ENCODE results near the gene TEX9.

TEX9 gene

DNA sequence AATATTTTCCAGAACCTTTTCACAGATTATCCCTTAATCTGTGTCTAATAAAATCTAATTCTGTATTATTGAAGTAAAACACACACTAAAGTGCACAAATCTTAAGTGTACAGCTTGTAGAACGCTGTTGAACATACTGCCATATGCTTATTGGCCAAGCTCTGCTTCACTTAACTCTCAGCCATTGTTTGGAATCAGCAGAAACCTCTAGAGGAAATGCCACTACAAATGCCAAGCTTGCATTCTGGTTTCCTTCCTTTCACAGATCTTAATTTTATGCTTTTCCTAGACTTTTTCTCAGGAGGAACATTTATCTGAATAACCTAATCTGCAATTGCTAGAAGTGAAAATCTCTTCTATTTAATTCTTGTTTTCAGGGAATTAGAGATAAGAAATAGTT is 89.6 kb downstream of the TEX9 start:
- DNase-seq (ENCODE audit: low read depth): no peak

DNA sequence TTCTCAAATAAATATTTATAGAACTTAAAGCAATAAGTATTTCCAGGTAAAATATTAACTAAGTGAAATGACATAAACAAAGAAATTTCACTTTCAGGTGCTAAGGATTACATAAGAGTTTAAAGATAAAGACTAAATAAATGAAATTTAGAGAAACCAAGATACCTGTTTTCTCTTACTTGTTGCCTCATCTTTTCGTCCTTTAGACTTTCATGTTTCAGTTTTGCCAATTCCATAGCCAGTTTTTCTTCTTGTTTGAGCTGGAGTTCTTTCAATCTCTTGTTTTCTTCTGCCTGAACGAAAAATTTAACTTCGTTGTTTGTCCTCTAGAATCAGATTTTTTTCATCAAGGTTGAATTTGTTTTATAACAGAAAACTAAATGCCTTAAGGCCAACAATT is 91.0 kb downstream of the TEX9 start:
- DNase-seq (ENCODE audit: low read depth): no peak

DNA sequence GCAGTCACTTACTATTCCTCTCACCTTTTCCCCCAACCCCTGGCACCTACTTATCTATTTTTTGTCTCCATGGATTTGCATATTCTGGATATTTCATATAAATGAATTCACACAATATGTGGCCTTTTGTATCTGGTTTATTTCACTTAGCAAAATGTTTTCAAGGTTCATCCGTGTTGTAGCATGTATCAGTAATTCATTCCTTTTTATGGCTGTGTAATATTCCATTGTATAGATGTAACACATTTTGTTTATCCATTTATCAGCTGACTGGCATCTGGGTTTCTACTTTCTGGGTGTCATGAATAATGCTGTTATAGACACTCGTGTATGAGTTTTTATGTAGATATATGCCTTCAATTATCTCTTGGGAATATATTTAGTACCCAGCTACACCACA is 93.9 kb downstream of the TEX9 start:
- no peak for DNase-seq (ENCODE audit: low read depth)

- no peak for DNase-seq (ENCODE audit: low read depth)
Observed at GRCh38 chr15:56460071-56460470, 94.8 kb downstream of the TEX9 start.

DNA sequence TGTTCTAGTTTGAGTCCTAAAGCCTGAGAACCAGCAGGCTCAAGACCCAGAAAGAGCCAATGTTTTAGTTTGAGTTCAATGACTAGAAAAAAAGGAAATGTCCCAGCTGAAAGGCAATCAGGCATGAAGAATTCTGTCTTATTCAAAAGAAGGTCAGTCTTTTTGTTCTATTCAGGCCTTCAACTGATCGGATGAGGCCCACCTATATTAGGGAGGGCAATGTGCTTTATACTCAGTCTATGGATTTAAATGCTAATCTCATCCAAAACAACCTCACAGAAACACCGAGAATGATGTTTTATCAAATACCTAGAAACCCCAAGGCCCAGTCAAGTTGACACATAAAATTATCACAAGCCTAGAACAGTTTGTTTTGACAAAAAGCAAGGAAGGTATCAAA is 95.7 kb downstream of the TEX9 start:
- DNase-seq (ENCODE audit: low read depth): no peak

- peak; percentile 94 for DNase-seq (ENCODE audit: low read depth)
Observed at GRCh38 chr15:56464893-56465520, 99.8 kb downstream of the TEX9 start, which contains the start of gene MNS1. MNS1 (minus strand) TSS chr15:56465137; CDS start chr15:56464972, 165 bp downstream.

- DNase-seq (ENCODE audit: low read depth): no peak
Observed at GRCh38 chr15:56467616-56468015, 102.4 kb downstream of the TEX9 start.

DNA sequence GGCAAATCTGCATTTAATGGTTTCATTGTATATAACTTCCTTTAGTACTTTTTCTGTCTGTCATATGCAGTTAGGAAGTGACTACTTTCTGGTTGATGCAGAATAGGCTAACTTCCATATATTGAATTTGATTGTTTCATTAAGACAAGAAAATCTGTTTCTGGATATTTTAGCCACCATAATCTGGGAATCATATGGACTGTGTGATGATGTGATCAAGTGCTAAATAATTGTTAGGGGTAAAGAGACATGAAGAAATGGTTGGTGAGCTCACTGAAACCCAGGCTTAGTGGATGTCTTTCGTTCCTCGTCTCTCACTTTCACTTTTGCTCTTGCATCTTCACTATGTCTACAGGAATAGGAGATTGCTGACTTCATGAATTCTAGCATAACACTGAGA is 103.2 kb downstream of the TEX9 start:
- DNase-seq (ENCODE audit: low read depth): no peak

GRCh38 chr15:56469483-56469882 is 104.3 kb downstream of the TEX9 start:
- no peak for DNase-seq (ENCODE audit: low read depth)

- DNase-seq (ENCODE audit: low read depth): no peak
Observed at GRCh38 chr15:56471440-56472069, 106.3 kb downstream of the TEX9 start.

GRCh38 chr15:56472278-56472677 is 107.1 kb downstream of the TEX9 start:
- no peak for DNase-seq (ENCODE audit: low read depth)

GRCh38 chr15:56473017-56473416 is 107.8 kb downstream of the TEX9 start:
- no peak for DNase-seq (ENCODE audit: low read depth)

DNA sequence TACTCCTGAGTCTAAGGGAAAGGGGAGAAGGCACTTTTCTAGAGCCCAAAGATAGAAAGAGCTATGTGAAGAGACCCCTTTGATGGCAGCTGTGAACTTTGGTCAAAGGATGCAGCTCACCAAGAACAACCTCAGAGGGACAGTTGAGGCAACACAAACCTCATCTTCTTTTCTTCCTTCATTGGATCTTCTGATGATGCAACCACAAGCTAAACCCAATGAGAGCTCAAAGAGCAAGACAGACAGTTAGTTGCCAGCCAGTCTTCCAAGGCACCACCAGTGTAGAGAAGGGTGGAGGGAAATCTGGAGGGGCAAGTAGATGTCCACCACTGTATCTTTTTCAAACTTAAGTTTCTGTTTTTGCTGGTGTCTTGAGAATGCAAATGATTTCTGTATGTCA is 110.1 kb downstream of the TEX9 start:
- no peak for DNase-seq (ENCODE audit: low read depth)

Measured in stromal cell of bone marrow (primary cell).